ENCODE measurements around the gene WDR1.

DNA sequence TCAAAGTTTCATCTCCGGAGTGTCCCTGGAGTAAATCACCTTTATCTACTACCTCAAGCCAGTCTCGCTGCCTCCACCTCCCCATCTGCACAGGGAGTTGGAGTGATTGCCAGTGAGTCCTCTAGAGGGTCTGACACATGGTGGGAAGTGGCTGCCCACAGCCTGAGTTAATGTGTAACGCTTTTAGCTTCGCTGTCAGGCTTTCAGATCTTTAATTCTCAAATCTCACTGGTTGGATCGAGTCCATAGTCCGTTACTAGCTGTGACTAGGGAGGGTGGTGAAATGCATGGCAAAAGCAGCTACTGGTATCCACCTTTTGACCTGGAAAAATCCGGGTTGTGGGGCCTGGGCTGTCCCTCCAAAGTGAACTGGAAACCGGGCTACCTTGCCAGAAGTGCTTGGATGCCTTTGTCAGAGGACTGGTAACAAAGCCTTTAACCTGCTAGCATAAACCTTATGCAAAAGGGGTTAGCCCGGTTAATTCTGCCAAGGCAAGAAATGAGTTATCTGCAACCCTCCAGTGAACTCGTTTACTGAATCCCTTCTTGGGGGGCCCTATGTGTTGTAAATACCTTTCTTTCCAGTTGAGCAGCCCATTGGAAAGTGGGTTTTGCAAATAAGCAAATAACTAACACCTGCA, 5.1 kb upstream of the WDR1 start:
- TF ChIP-seq CTCF (IDR thresholded peaks at IDR 0.05; ENCODE audit: low read depth, low read length, poor library complexity, severe bottlenecking) (no peak), EZH2phosphoT487 (IDR thresholded peaks at IDR 0.05; ENCODE audit: borderline replicate concordance, low read length) (no peak)

All from DOHH2 (cell line).